ENCODE results near the gene DPF3.

GRCh38 chr14:72582582-72582981 lies 311.3 kb downstream of the DPF3 start:
- TF ChIP-seq EZH2 (IDR thresholded peaks at IDR 0.05; ENCODE audit: insufficient read depth, poor library complexity, severe bottlenecking) (no peak), EZH2phosphoT487 (IDR thresholded peaks at IDR 0.05; ENCODE audit: insufficient read depth, low read depth) (no peak)

Data from GM23248 (cell line).